CD14-positive monocyte (primary cell): ENCODE results near the gene RALA. TPM values are rescaled to one million over a fixed set of nuclear protein-coding genes. Genes with fewer than 3 reads are reported as not detected.
A peak's percentile ranks its signal among the peaks of the same experiment; 100 is the strongest.

Source experiments
- DNase-seq, 3 donors: peaks; one replicate each; pipeline ENCODE4 v3.0.0-alpha.2; 2011 to 2022
- H2AFZ ChIP-seq: 2 replicates; pipeline ENCODE4 v1.6.0; 2012; ENCODE audit warnings: mild to moderate bottlenecking, low read depth, low read length, inconsistent platforms; ENCODE audit not compliant: insufficient read depth, poor library complexity, severe bottlenecking
- H3K27ac ChIP-seq, 2 donors: 1 replicate in 1 of 2; 2 replicates in 1 of 2; pipeline ENCODE4 v1.5.1; 2012 to 2013; ENCODE audit warnings: low read length in 2 of 2, control low read depth in 1 of 2, inconsistent platforms in 1 of 2, low read depth in 1 of 2, mild to moderate bottlenecking in 1 of 2
- H3K27me3 ChIP-seq, 2 donors: one replicate each; pipeline versions ENCODE4 v1.6.0 to v1.6.1; 2011 to 2013; ENCODE audit warnings: low read length in 2 of 2; ENCODE audit not compliant: control insufficient read depth in 2 of 2, insufficient read depth in 2 of 2
- H3K36me3 ChIP-seq, 2 donors: replicated peaks in 1 of 2; 1 replicate in 1 of 2; 2 replicates in 1 of 2; pipeline versions ENCODE4 v1.5.1 to v1.6.1; 2012 to 2013; ENCODE audit warnings: low read length in 2 of 2, control low read depth in 1 of 2, inconsistent platforms in 1 of 2, mild to moderate bottlenecking in 1 of 2; ENCODE audit not compliant: insufficient read depth in 2 of 2, control insufficient read depth in 1 of 2
- H3K4me1 ChIP-seq, 2 donors: 1 replicate in 1 of 2; 2 replicates in 1 of 2; pipeline versions ENCODE4 v1.5.1 to v1.6.1; 2012 to 2013; ENCODE audit warnings: low read length in 2 of 2, control low read depth in 1 of 2, inconsistent platforms in 1 of 2, mild to moderate bottlenecking in 1 of 2, moderate library complexity in 1 of 2; ENCODE audit not compliant: insufficient read depth in 2 of 2, control insufficient read depth in 1 of 2
- H3K4me2 ChIP-seq: replicated peaks from 2 replicates; pipeline ENCODE3; 2012; ENCODE audit warnings: low read length, moderate library complexity, mild to moderate bottlenecking; ENCODE audit not compliant: poor library complexity, severe bottlenecking; ENCODE audit errors: extremely low read depth
- H3K4me3 ChIP-seq, 3 experiments: fragments of 200-600 bp in 1 of 3; sonication (generic) in 1 of 3; replicated peaks in 1 of 3; 1 replicate in 2 of 3; 2 replicates in 1 of 3; pipeline ENCODE4 v1.5.1; 2011 to 2013; ENCODE audit warnings: low read length in 3 of 3, mild to moderate bottlenecking in 3 of 3, control low read depth in 2 of 3, low read depth in 2 of 3, inconsistent platforms in 1 of 3, moderate library complexity in 1 of 3
- H3K79me2 ChIP-seq: 2 replicates; pipeline ENCODE4 v1.6.0; 2012; ENCODE audit warnings: mild to moderate bottlenecking, control low read depth, inconsistent platforms, low read length, moderate library complexity; ENCODE audit not compliant: insufficient read depth
- H3K9ac ChIP-seq: 2 replicates; pipeline ENCODE4 v1.6.0; 2017; ENCODE audit warnings: low read length, mild to moderate bottlenecking; ENCODE audit not compliant: insufficient read depth, poor library complexity, severe bottlenecking
- H3K9me3 ChIP-seq, 2 donors: replicated peaks in 1 of 2; 1 replicate in 1 of 2; 2 replicates in 1 of 2; pipeline versions ENCODE4 v1.5.1 to v1.6.1; 2012 to 2013; ENCODE audit warnings: low read length in 2 of 2, control low read depth in 1 of 2; ENCODE audit not compliant: control insufficient read depth in 1 of 2, insufficient read depth in 1 of 2
- H4K20me1 ChIP-seq: 2 replicates; pipeline ENCODE4 v1.6.0; 2012; ENCODE audit warnings: mild to moderate bottlenecking, low read length, control low read depth, moderate library complexity; ENCODE audit not compliant: insufficient read depth
- H3K27ac Mint-ChIP-seq, 7 donors: one replicate each; pipeline ENCODE4 v1.8.0; 2020; ENCODE audit warnings: mild to moderate bottlenecking in 7 of 7, mixed read lengths in 7 of 7, moderate library complexity in 6 of 7, inconsistent platforms in 2 of 7
- H3K27me3 Mint-ChIP-seq, 3 donors: one replicate each; pipeline ENCODE4 v1.8.0; 2021 to 2022; ENCODE audit warnings: low read depth in 3 of 3, mild to moderate bottlenecking in 3 of 3, mixed read lengths in 3 of 3, moderate library complexity in 3 of 3, inconsistent platforms in 1 of 3
- H3K36me3 Mint-ChIP-seq, 2 donors: one replicate each; pipeline ENCODE4 v1.8.0; 2020; ENCODE audit warnings: mixed read lengths in 2 of 2, inconsistent platforms in 1 of 2, mild to moderate bottlenecking in 1 of 2
- H3K4me1 Mint-ChIP-seq: one replicate; pipeline ENCODE4 v1.8.0; 2020; ENCODE audit warnings: mild to moderate bottlenecking, mixed read lengths
- H3K4me3 Mint-ChIP-seq, 2 donors: one replicate each; pipeline ENCODE4 v1.8.0; 2020; ENCODE audit warnings: mild to moderate bottlenecking in 2 of 2, mixed read lengths in 2 of 2, moderate library complexity in 1 of 2
- H3K9me3 Mint-ChIP-seq, 7 donors: one replicate each; pipeline ENCODE4 v1.8.0; 2020 to 2022; ENCODE audit warnings: mixed read lengths in 7 of 7, mild to moderate bottlenecking in 6 of 7, moderate library complexity in 6 of 7, inconsistent platforms in 2 of 7
- WGBS: methylation state at CpG from one replicate; pipeline ENCODE4 v1.1.5; 2013; ENCODE audit warnings: missing lambda C conversion rate; ENCODE audit not compliant: insufficient coverage; 5-methylcytosine and 5-hydroxymethylcytosine counted together
- intact Hi-C, 2 donors: fragments of 100-400 bp; cut with micrococcal nuclease; formaldehyde crosslinking; loops; one replicate each; pipeline versions ENCODE4 v1.15.0 to v1.15.1; 2023
- polyA plus RNA-seq, 3 donors: library from polyadenylated mRNA; depleted of rRNA in 1 of 3; unstranded in 2 of 3; stranded (reverse) in 1 of 3; fragments of 300-500 nt in 2 of 3; fragments of >200 nt in 1 of 3; fragmentation: Illumina TruSeq in 2 of 3; gene quantifications; 1 replicate in 2 of 3; 2 replicates in 1 of 3; pipeline ENCODE4 v1.2.3, GENCODE V29; 2012 to 2021
- TF ChIP-seq, protein P1 (sequence below): fragments of 200-600 bp; IDR thresholded peaks from one replicate; pipeline ENCODE4 v1.8.0; 2022; ENCODE audit warnings: antibody characterized with exemption, mild to moderate bottlenecking

Gene RALA
- polyA plus RNA-seq, 3 donors: 5.9 to 32.0 (median 30.8) TPM

DNA sequence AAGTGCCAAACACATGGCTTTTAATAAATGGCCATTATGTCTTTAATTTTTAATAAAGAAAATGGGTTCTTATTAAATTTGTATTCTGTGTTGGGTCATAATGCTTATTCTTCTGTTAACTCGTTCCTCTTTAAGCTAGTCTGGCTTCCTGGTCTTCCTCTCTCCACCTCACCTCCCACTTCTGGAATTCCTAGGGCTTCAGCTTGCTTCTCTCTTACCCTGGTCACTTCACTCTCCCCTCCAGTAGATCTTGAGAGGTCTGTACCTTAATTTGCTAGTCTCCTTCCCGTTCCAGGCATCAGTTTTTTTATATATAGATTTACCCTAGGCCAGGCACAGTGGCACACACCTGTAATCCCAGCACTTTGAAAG is 111.2 kb downstream of the RALA start:
- H2AFZ ChIP-seq: peak overlapping the region; percentile 79
- peak overlapping the region; percentile 79 for H3K4me2 ChIP-seq
- intact Hi-C loops: loop anchor here in 1 of 2 donors (5.0 kb wide), 1 partner anchor 112 kb away; the partner anchor contains the start of gene RALA
- no CpG with 5 or more reads among the region's 2 CpGs for WGBS
- TF ChIP-seq, protein P1, sequence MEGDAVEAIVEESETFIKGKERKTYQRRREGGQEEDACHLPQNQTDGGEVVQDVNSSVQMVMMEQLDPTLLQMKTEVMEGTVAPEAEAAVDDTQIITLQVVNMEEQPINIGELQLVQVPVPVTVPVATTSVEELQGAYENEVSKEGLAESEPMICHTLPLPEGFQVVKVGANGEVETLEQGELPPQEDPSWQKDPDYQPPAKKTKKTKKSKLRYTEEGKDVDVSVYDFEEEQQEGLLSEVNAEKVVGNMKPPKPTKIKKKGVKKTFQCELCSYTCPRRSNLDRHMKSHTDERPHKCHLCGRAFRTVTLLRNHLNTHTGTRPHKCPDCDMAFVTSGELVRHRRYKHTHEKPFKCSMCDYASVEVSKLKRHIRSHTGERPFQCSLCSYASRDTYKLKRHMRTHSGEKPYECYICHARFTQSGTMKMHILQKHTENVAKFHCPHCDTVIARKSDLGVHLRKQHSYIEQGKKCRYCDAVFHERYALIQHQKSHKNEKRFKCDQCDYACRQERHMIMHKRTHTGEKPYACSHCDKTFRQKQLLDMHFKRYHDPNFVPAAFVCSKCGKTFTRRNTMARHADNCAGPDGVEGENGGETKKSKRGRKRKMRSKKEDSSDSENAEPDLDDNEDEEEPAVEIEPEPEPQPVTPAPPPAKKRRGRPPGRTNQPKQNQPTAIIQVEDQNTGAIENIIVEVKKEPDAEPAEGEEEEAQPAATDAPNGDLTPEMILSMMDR: no peak
- Mint-ChIP-seq H3K4me1 (peaks cover 38% of the 10 kb centered on the region), H3K27me3 (peaks cover 0 to 2% (median 0%) of the 10 kb centered on the region in 3 donors), H3K36me3 (peaks cover 4 to 5% of the 10 kb centered on the region in 2 donors), H3K9me3 (peaks cover 0 to 2% (median 0%) of the 10 kb centered on the region in 7 donors), H3K27ac (peak overlapping the region; percentile 22 to 97 (median 75)), H3K4me3 (peak overlapping the region in 1 of 2 donors; percentile 78)
- H3K9me3 ChIP-seq: no peaks in the 10 kb centered on the region
- peak overlapping the region in 1 of 3 experiments; percentile 77 for H3K4me3 ChIP-seq
- H3K36me3 ChIP-seq: no peaks in the 10 kb centered on the region
- no peak for DNase-seq
- peak overlapping the region in 1 of 2 donors; percentile 86 for H3K27ac ChIP-seq
- no peaks in the 10 kb centered on the region for H3K27me3 ChIP-seq
- no peaks in the 10 kb centered on the region for H4K20me1 ChIP-seq
- peaks cover 19% of the 10 kb centered on the region for H3K79me2 ChIP-seq
- no peak overlapping the region for H3K9ac ChIP-seq
- peaks cover 34 to 40% of the 10 kb centered on the region in 2 donors for H3K4me1 ChIP-seq

DNA sequence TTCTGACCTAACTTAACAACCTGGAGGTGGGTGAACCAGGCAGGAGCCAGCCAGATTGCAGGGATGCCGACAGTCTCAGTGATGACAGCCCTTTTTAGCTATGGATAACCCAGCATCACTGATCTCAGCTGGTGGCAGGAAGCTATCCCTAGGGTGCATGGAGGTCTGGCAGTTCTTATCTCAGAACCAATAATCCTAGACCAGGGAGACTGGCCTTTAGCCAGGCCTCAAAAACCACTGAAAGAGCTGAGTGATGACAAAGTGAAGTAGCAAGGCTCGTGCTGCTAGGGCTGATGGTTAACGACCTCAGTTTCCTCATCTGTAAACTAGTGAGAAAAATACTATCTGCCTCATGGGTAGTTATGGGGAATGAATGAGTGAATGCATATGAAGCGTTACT is 112.5 kb downstream of the RALA start:
- no peak overlapping the region for H3K4me3 Mint-ChIP-seq
- peaks cover 19% of the 10 kb centered on the region for H3K79me2 ChIP-seq
- H2AFZ ChIP-seq: no peak overlapping the region
- H3K4me1 ChIP-seq: peaks cover 34 to 40% of the 10 kb centered on the region in 2 donors
- H3K36me3 Mint-ChIP-seq: peaks cover 4 to 5% of the 10 kb centered on the region in 2 donors
- H3K27me3 Mint-ChIP-seq: no peaks in the 10 kb centered on the region
- TF ChIP-seq, protein P1: no peak
- 17% methylated on average over 1 of the region's 4 CpGs for WGBS
- no peak overlapping the region for H3K4me3 ChIP-seq
- no peak overlapping the region for H3K27ac ChIP-seq
- H4K20me1 ChIP-seq: no peaks in the 10 kb centered on the region
- H3K9me3 ChIP-seq: no peaks in the 10 kb centered on the region
- H3K4me1 Mint-ChIP-seq: peaks cover 38% of the 10 kb centered on the region
- DNase-seq: no peak
- H3K27ac Mint-ChIP-seq: peak overlapping the region in 2 of 7 donors; percentile 11 to 16
- H3K9me3 Mint-ChIP-seq: peaks cover 0 to 2% (median 0%) of the 10 kb centered on the region in 7 donors
- H3K4me2 ChIP-seq: no peak overlapping the region
- no peaks in the 10 kb centered on the region for H3K36me3 ChIP-seq
- no peaks in the 10 kb centered on the region for H3K27me3 ChIP-seq
- intact Hi-C loops: no loop called here
- no peak overlapping the region for H3K9ac ChIP-seq
